Measurements from ENCODE around the gene FBXO27. TPM values are rescaled to one million over a fixed set of nuclear protein-coding genes. Genes with fewer than 3 reads are reported as not detected.

Gene FBXO27
- total RNA-seq, 2 experiments from 2014 or later = 0.71 to 0.90 TPM

GRCh38 chr19:39060171-39060570 lies 27.8 kb upstream of the FBXO27 start:
- ChIA-PET POLR2A (no interaction called here), CTCF (no interaction called here)
- intact Hi-C loops (cut with DNase I, micrococcal nuclease) = no loop called here
- no peaks in the 10 kb centered on the region for H3K36me3 Mint-ChIP-seq (ENCODE audit: low read depth)
- no peak overlapping the region for H3K4me3 Mint-ChIP-seq
- H3K27ac Mint-ChIP-seq = no peak overlapping the region
- H3K27me3 Mint-ChIP-seq = peaks cover 8% of the 10 kb centered on the region
- no peaks in the 10 kb centered on the region for H3K9me3 Mint-ChIP-seq (ENCODE audit: low read depth)
- H3K4me1 Mint-ChIP-seq = peaks cover 2% of the 10 kb centered on the region
- no peak for DNase-seq
- no peak for ATAC-seq

- Mint-ChIP-seq H3K4me3 (no peak overlapping the region), H3K9me3 (ENCODE audit: low read depth) (no peaks in the 10 kb centered on the region), H3K36me3 (ENCODE audit: low read depth) (no peaks in the 10 kb centered on the region), H3K4me1 (peaks cover 2% of the 10 kb centered on the region), H3K27ac (no peak overlapping the region), H3K27me3 (peaks cover 8% of the 10 kb centered on the region)
- ATAC-seq (no peak), DNase-seq (no peak)
- ChIA-PET CTCF (no interaction called here), POLR2A (no interaction called here)
- intact Hi-C loops (cut with DNase I, micrococcal nuclease) = no loop called here
These were observed 27.0 kb upstream of the FBXO27 start for GRCh38 chr19:39059302-39059701.

- H3K36me3 Mint-ChIP-seq (ENCODE audit: low read depth) = no peaks in the 10 kb centered on the region
- no peak for ATAC-seq
- H3K4me1 Mint-ChIP-seq = peaks cover 2% of the 10 kb centered on the region
- POLR2A ChIA-PET = no interaction called here
- no peak overlapping the region for H3K27ac Mint-ChIP-seq
- intact Hi-C loops (cut with DNase I, micrococcal nuclease) = no loop called here
- no peaks in the 10 kb centered on the region for H3K9me3 Mint-ChIP-seq (ENCODE audit: low read depth)
- H3K4me3 Mint-ChIP-seq = no peak overlapping the region
- CTCF ChIA-PET = interaction anchor here (0.6 kb wide), 1 partner anchor 98 kb away, joined by 3 read pairs; no protein-coding TSS in a partner anchor
- peaks cover 8% of the 10 kb centered on the region for H3K27me3 Mint-ChIP-seq
- DNase-seq = no peak
These were observed 25.3 kb upstream of the FBXO27 start for GRCh38 chr19:39057615-39058014.

- no peak for DNase-seq
- H3K4me1 Mint-ChIP-seq = no peaks in the 10 kb centered on the region
- ChIA-PET CTCF (interaction anchor here (0.7 kb wide), 1 partner anchor 33 kb away, joined by 3 read pairs; no protein-coding TSS in a partner anchor), POLR2A (no interaction called here)
- H3K36me3 Mint-ChIP-seq (ENCODE audit: low read depth) = no peaks in the 10 kb centered on the region
- no peak overlapping the region for H3K27ac Mint-ChIP-seq
- H3K4me3 Mint-ChIP-seq = no peak overlapping the region
- ATAC-seq = no peak
- peaks cover 2% of the 10 kb centered on the region for H3K27me3 Mint-ChIP-seq
- no peaks in the 10 kb centered on the region for H3K9me3 Mint-ChIP-seq (ENCODE audit: low read depth)
- intact Hi-C loops (cut with DNase I, micrococcal nuclease) = loop anchor here in 1 of 2 experiments (5.0 kb wide), 1 partner anchor 133 kb away; no protein-coding TSS in a partner anchor
These were observed 21.7 kb upstream of the FBXO27 start for GRCh38 chr19:39054091-39054470.

DNA sequence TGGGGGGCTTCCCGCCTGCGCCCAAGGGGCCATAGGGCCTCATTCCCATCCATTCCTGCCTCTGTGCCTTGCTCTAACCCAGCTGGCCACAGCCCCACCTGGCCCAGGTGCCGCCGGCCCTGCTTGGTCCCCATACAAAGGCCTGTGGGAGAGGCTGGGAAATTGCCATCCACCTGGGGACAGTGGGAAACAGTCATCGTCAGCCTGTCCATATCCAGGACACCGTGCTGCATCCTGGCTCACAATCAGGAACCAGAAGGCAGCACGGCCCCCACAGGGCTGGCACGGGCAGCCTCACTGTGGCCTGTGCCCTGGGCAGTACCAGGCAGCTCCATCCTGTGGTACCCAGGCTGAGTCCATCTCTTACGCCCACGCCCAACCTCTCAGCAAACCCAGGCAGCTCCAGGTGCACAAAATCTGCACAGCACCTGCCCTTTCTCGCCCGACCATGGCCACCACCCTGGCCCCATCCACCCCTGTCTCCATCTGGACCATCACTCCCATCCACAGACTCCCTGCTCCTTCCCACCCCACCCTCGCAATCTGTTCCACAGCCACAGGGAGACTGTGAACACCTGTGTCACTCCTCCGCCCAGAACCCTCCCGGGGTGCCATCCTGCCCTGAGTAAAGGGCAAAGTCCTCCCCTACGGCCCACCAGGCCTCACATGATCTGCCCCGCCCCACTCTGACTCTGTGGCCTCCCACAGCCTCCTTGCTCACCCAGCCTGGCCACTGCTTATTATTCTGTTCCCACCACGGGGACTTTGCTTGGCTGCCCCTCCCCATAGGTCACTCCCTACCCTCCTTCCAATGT lies 21.1 kb upstream of the FBXO27 start:
- intact Hi-C loops (cut with DNase I, micrococcal nuclease) = loop anchor here in 1 of 2 experiments (2.0 to 5.0 kb wide), 2 partner anchors 57 to 134 kb away; no protein-coding TSS in a partner anchor
- Mint-ChIP-seq H3K36me3 (ENCODE audit: low read depth) (no peaks in the 10 kb centered on the region), H3K4me3 (no peak overlapping the region), H3K27ac (no peak overlapping the region), H3K27me3 (peaks cover 2% of the 10 kb centered on the region), H3K4me1 (no peaks in the 10 kb centered on the region), H3K9me3 (ENCODE audit: low read depth) (no peaks in the 10 kb centered on the region)
- ChIA-PET POLR2A (no interaction called here), CTCF (interaction anchor here (0.7 to 1.0 kb wide), 2 partner anchors 30 to 33 kb away, joined by 3 to 5 read pairs; no protein-coding TSS in a partner anchor)
- no peak for DNase-seq
- ATAC-seq = no peak

DNA sequence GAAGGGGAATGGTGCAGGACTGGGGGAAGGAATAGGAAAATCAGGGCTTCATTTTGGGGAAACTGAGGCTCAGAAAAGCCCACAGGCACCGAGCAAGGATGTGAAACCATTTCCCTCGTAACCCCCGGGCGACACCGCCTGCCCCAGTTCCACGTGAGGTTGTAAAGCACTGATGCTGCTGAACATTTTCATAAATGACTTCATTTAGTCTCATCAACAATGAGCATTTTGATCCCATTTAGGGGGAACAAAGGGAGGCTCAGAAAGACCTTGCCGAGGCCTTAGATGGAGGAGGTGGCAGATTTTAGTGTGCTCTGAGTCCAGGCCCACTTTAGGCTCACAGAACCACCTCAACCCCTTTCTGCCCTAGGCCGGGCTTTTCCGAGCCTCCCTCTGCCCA lies 20.5 kb upstream of the FBXO27 start:
- H3K4me1 Mint-ChIP-seq = no peaks in the 10 kb centered on the region
- H3K27ac Mint-ChIP-seq = no peak overlapping the region
- DNase-seq = no peak
- POLR2A ChIA-PET = no interaction called here
- CTCF ChIA-PET = interaction anchor here (0.7 to 2.3 kb wide), 8 partner anchors 11 to 316 kb away, joined by 3 to 10 read pairs (median 5); no protein-coding TSS in a partner anchor
- intact Hi-C loops (cut with DNase I, micrococcal nuclease) = loop anchor here in 1 of 2 experiments (2.0 to 5.0 kb wide), 2 partner anchors 58 to 134 kb away; no protein-coding TSS in a partner anchor
- no peak overlapping the region for H3K4me3 Mint-ChIP-seq
- peaks cover 2% of the 10 kb centered on the region for H3K27me3 Mint-ChIP-seq
- no peaks in the 10 kb centered on the region for H3K9me3 Mint-ChIP-seq (ENCODE audit: low read depth)
- ATAC-seq = no peak
- no peaks in the 10 kb centered on the region for H3K36me3 Mint-ChIP-seq (ENCODE audit: low read depth)

- intact Hi-C loops (cut with DNase I, micrococcal nuclease) = loop anchor here in 1 of 2 experiments (2.0 to 5.0 kb wide), 2 partner anchors 59 to 135 kb away; no protein-coding TSS in a partner anchor
- H3K4me3 Mint-ChIP-seq = no peak overlapping the region
- ChIA-PET POLR2A (no interaction called here), CTCF (interaction anchor here (0.6 to 2.3 kb wide), 20 partner anchors 9 to 977 kb away, joined by 3 to 10 read pairs (median 4); partner anchors contain the start of genes IFNL1, MRPS12 and SARS2)
- no peaks in the 10 kb centered on the region for H3K27me3 Mint-ChIP-seq
- H3K9me3 Mint-ChIP-seq (ENCODE audit: low read depth) = no peaks in the 10 kb centered on the region
- no peaks in the 10 kb centered on the region for H3K36me3 Mint-ChIP-seq (ENCODE audit: low read depth)
- no peaks in the 10 kb centered on the region for H3K4me1 Mint-ChIP-seq
- H3K27ac Mint-ChIP-seq = no peak overlapping the region
- peak; percentile 78 for ATAC-seq
- DNase-seq = peak; percentile 83
These were observed 19.9 kb upstream of the FBXO27 start for GRCh38 chr19:39052243-39052746.

GRCh38 chr19:39047073-39047472 lies 14.7 kb upstream of the FBXO27 start:
- no peak for ATAC-seq
- ChIA-PET POLR2A (no interaction called here), CTCF (no interaction called here)
- no peak overlapping the region for H3K27ac Mint-ChIP-seq
- no peaks in the 10 kb centered on the region for H3K36me3 Mint-ChIP-seq (ENCODE audit: low read depth)
- intact Hi-C loops (cut with DNase I, micrococcal nuclease) = no loop called here
- no peaks in the 10 kb centered on the region for H3K9me3 Mint-ChIP-seq (ENCODE audit: low read depth)
- no peak for DNase-seq
- no peak overlapping the region for H3K4me3 Mint-ChIP-seq
- H3K27me3 Mint-ChIP-seq = no peaks in the 10 kb centered on the region
- H3K4me1 Mint-ChIP-seq = no peaks in the 10 kb centered on the region

DNA sequence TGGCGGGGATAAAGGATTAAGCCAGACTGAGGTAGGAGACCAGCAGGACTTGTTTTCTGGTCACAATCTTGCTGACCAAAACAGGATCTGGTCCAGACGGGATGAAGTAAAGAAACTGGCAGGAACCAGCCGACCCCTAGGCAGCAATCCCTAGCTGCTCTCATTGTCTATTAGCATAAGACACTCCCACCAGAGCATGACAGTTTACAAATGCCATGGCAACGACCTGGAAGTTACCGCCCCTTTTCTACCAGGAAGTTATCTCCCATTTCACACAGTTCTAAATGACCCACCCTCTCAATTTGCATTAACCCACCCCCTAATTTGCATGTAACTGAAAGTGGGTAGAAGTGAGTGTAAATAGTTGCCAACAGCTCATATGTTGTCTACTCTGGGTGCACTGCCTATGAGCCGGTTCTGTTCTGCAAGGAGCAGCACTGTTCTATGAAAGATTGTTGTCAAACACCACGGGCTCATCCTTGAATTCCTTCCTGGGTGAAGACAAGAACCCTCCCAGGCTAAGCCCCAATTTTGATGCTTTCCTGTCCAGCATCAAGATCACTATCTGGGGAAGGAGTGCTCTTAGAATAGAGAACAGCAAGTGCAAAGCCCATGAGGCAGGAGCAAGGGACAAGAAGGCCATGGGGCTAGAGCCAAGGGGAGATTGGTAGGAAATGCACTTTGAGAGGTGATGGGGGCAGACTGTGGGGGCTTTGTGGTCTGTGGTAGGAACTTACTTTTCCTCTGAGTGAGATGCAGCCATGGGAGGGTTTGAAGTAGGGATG lies 13.9 kb upstream of the FBXO27 start:
- no peaks in the 10 kb centered on the region for H3K27me3 Mint-ChIP-seq
- H3K27ac Mint-ChIP-seq = no peak overlapping the region
- ChIA-PET POLR2A (no interaction called here), CTCF (interaction anchor here (0.6 to 1.2 kb wide), 3 partner anchors 24 to 77 kb away, joined by 3 to 4 read pairs (median 3); no protein-coding TSS in a partner anchor)
- ATAC-seq (peak; percentile 55), DNase-seq (no peak)
- H3K9me3 Mint-ChIP-seq (ENCODE audit: low read depth) = no peaks in the 10 kb centered on the region
- H3K36me3 Mint-ChIP-seq (ENCODE audit: low read depth) = no peaks in the 10 kb centered on the region
- intact Hi-C loops (cut with DNase I, micrococcal nuclease) = no loop called here
- no peaks in the 10 kb centered on the region for H3K4me1 Mint-ChIP-seq
- H3K4me3 Mint-ChIP-seq = no peak overlapping the region

GRCh38 chr19:39045506-39045905 lies 13.2 kb upstream of the FBXO27 start:
- no peak for ATAC-seq
- POLR2A ChIA-PET = no interaction called here
- CTCF ChIA-PET = interaction anchor here (1.1 to 1.2 kb wide), 2 partner anchors 27 to 407 kb away, joined by 3 to 4 read pairs; no protein-coding TSS in a partner anchor
- Mint-ChIP-seq H3K36me3 (ENCODE audit: low read depth) (no peaks in the 10 kb centered on the region), H3K9me3 (ENCODE audit: low read depth) (no peaks in the 10 kb centered on the region), H3K4me3 (no peak overlapping the region), H3K4me1 (no peaks in the 10 kb centered on the region), H3K27ac (no peak overlapping the region), H3K27me3 (peaks cover 2% of the 10 kb centered on the region)
- intact Hi-C loops (cut with DNase I, micrococcal nuclease) = no loop called here
- no peak for DNase-seq

GRCh38 chr19:39038098-39038497 lies 5.7 kb upstream of the FBXO27 start:
- Mint-ChIP-seq H3K36me3 (ENCODE audit: low read depth) (no peaks in the 10 kb centered on the region), H3K9me3 (ENCODE audit: low read depth) (no peaks in the 10 kb centered on the region), H3K27ac (no peak overlapping the region), H3K27me3 (peaks cover 6% of the 10 kb centered on the region), H3K4me1 (no peaks in the 10 kb centered on the region), H3K4me3 (no peak overlapping the region)
- intact Hi-C loops (cut with DNase I, micrococcal nuclease) = loop anchor here (5.0 to 10.0 kb wide), 2 partner anchors 73 to 76 kb away; no protein-coding TSS in a partner anchor
- DNase-seq = peak; percentile 41
- ChIA-PET CTCF (interaction anchor here (1.1 kb wide), 1 partner anchor 14 kb away, joined by 6 read pairs; no protein-coding TSS in a partner anchor), POLR2A (no interaction called here)
- ATAC-seq = peak; percentile 61
